Mammary epithelial cell (primary cell): ENCODE data around the gene PEX5L.
A peak's percentile ranks its signal among the peaks of the same experiment; 100 is the strongest.

Source experiments
- EZH2 ChIP-seq: IDR thresholded peaks from 2 replicates; pipeline ENCODE4 v1.6.1; 2012; ENCODE audit warnings: low read length, inconsistent platforms, borderline replicate concordance
- TF ChIP-seq, protein P1 (sequence below), 2 donors: IDR thresholded peaks in 1 of 2; conservative IDR thresholded peaks in 1 of 2; 2 replicates each; pipeline ENCODE4 v1.5.1; 2011 to 2012; ENCODE audit warnings: inconsistent platforms in 2 of 2, low read length in 2 of 2, mild to moderate bottlenecking in 2 of 2, control low read depth in 1 of 2, low read depth in 1 of 2; ENCODE audit not compliant: insufficient read depth in 1 of 2; ENCODE audit errors: extremely low read depth in 1 of 2

DNA sequence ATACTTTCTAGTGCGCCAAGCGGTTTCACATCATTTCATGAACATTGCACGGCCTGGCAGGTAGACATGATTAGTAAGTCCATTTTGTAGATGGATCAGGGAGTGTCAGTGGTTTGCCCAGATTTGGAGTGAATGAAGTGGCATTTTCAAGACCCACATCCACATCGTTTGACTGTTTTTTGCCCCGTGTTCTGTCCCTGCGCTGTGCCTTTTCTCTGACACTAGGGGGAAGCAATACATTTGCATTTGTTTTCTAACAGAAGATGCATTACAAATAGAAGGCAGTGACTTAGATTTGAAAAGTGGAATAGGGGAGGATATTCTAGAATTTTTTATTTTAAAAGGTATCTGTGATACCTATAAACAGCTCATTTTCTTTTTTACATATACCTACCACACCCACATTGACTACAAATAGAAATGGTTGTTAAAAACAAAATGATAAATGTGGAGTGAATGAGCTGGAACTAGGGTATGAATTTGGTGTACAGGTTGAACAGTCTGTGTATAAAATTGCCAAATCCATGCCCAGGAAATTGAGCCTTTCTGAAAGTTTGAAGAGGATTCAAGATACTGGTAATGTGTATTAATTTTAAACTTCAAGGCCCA is 285.9 kb downstream of the PEX5L start:
- TF ChIP-seq EZH2 = no peak
- TF ChIP-seq, protein P1, sequence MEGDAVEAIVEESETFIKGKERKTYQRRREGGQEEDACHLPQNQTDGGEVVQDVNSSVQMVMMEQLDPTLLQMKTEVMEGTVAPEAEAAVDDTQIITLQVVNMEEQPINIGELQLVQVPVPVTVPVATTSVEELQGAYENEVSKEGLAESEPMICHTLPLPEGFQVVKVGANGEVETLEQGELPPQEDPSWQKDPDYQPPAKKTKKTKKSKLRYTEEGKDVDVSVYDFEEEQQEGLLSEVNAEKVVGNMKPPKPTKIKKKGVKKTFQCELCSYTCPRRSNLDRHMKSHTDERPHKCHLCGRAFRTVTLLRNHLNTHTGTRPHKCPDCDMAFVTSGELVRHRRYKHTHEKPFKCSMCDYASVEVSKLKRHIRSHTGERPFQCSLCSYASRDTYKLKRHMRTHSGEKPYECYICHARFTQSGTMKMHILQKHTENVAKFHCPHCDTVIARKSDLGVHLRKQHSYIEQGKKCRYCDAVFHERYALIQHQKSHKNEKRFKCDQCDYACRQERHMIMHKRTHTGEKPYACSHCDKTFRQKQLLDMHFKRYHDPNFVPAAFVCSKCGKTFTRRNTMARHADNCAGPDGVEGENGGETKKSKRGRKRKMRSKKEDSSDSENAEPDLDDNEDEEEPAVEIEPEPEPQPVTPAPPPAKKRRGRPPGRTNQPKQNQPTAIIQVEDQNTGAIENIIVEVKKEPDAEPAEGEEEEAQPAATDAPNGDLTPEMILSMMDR (conservative IDR thresholded peaks at IDR 0.05 in 1 of 2, IDR thresholded peaks at IDR 0.05 in 1 of 2; ENCODE audit: extremely low read depth in 1 of 2, insufficient read depth in 1 of 2, low read depth in 1 of 2, low read length in 2 of 2) = peak; percentile 50 to 63
